Central memory CD8-positive, alpha-beta T cell (primary cell): ENCODE results near the gene MANEA.
"Not testable (repeated sequence)": the region's sequence is repeated elsewhere in the genome, so short reads cannot be mapped to it uniquely, and the experiment has no call there.

Experiments
- ATAC-seq: fragments of 150-1000 bp; cut with Tn5 transposase; replicated peaks from 2 replicates; pipeline ENCODE4 v1.10.0; 2022; ENCODE audit warnings: mild to moderate bottlenecking, moderate FRiP score, moderate number of reproducible peaks; ENCODE audit not compliant: poor library complexity, severe bottlenecking; ENCODE audit errors: extremely low read depth
- DNase-seq, 2 donors: peaks; one replicate each; pipeline ENCODE4 v3.0.0; 2021; ENCODE audit warnings: low spot score in 2 of 2
- H3K27ac Mint-ChIP-seq: one replicate; pipeline ENCODE4 v1.8.0; 2022; ENCODE audit warnings: low read depth, mild to moderate bottlenecking, moderate library complexity, mixed read lengths
- H3K27me3 Mint-ChIP-seq: one replicate; pipeline ENCODE4 v1.8.0; 2022; ENCODE audit warnings: mixed read lengths
- H3K36me3 Mint-ChIP-seq: one replicate; pipeline ENCODE4 v1.8.0; 2022; ENCODE audit warnings: mild to moderate bottlenecking, moderate library complexity, mixed read lengths; ENCODE audit not compliant: insufficient read depth
- H3K4me1 Mint-ChIP-seq: one replicate; pipeline ENCODE4 v1.8.0; 2022; ENCODE audit warnings: mixed read lengths
- H3K4me3 Mint-ChIP-seq: one replicate; pipeline ENCODE4 v1.8.0; 2022; ENCODE audit warnings: mild to moderate bottlenecking, moderate library complexity, mixed read lengths
- H3K9me3 Mint-ChIP-seq: one replicate; pipeline ENCODE4 v1.8.0; 2022; ENCODE audit warnings: mixed read lengths

The MANEA gene

DNA sequence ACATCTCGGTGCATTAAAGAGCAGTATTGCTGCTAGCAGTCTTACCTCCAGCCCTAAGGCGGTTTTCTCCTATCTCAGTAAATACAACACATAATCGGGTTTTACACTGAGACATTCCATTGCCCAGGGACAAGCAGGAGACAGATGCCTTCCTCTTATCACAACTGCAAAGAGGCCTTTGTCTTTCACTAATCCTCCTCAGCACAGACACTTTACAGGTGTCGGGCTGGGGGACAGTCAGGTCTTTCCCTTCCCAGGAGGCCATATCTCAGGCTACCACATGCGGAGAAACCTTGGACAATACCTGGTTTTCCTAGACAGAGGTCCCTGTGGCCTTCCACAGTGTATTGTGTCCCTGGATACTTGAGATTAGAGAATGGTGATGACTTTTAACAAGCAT, 16.4 kb upstream of the MANEA start:
- H3K27me3 Mint-ChIP-seq, ATAC-seq, H3K4me1 Mint-ChIP-seq, H3K4me3 Mint-ChIP-seq, H3K36me3 Mint-ChIP-seq, DNase-seq, H3K9me3 Mint-ChIP-seq, H3K27ac Mint-ChIP-seq: not testable (repeated sequence)

- Mint-ChIP-seq H3K27me3 (no peaks in the 10 kb centered on the region), H3K27ac (no peak overlapping the region), H3K36me3 (no peaks in the 10 kb centered on the region), H3K4me1 (peaks cover 19% of the 10 kb centered on the region), H3K9me3 (no peaks in the 10 kb centered on the region), H3K4me3 (no peak overlapping the region)
- ATAC-seq (no peak), DNase-seq (no peak)
These were observed 7.8 kb upstream of the MANEA start for GRCh38 chr6:95569560-95569959.

DNA sequence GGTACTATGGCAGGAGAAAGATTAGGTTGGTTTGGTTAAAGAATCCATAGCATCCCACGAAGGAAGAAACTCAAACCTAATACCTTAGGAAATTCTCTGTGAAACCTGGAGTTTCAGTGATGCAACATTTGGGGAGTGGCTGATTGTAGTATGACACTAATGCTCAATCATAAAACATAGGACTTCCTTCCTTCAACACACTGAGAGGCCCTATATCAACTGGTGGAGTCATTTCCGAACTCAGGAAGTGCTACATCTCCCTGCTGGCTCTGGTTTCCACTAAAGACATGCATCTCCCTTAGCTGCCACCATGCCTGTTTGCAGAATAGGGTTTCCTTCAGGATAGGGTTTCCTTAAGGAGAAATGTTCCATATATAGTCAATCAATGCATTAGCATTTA, 5.2 kb upstream of the MANEA start:
- Mint-ChIP-seq H3K27ac (no peak overlapping the region), H3K4me3 (no peak overlapping the region), H3K4me1 (peaks cover 30% of the 10 kb centered on the region), H3K9me3 (no peaks in the 10 kb centered on the region), H3K27me3 (no peaks in the 10 kb centered on the region), H3K36me3 (peaks cover 4% of the 10 kb centered on the region)
- no peak for DNase-seq
- ATAC-seq, result no peak

DNA sequence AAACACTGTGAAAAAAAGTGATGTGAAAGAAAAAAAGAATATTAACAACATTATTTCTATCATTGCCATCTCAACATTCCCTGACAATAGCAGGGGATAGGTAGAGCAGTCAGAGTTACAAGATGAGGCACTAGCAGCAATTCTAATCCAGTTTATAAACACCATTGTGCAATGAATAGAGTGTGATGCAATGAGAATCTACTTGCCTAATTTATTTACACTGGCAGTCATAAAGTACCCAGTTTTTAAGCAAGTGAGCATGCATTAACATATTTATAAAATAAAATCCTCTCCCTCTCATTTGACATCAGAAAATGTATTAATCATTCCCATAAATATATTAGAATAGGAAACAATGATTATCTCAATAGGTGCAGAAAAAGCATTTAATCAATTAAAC, 2.5 kb upstream of the MANEA start:
- H3K4me3 Mint-ChIP-seq, result peak overlapping the region; percentile 88

GRCh38 chr6:95576218-95576997, 927 bp upstream of the MANEA start:
- ATAC-seq, result peak; percentile 35
- no peak for DNase-seq

More for the DNA sequence above, 2.5 kb upstream of the MANEA start:
- Mint-ChIP-seq H3K36me3 (peaks cover 7% of the 10 kb centered on the region), H3K9me3 (no peaks in the 10 kb centered on the region), H3K4me1 (peaks cover 39% of the 10 kb centered on the region), H3K27me3 (no peaks in the 10 kb centered on the region), H3K27ac (no peak overlapping the region)
- ATAC-seq (no peak), DNase-seq (no peak)

GRCh38 chr6:95576998-95577303, 384 bp upstream of the MANEA start:
- no peak for DNase-seq
- peaks cover 32% of the 10 kb centered on the region for H3K4me1 Mint-ChIP-seq
- H3K9me3 Mint-ChIP-seq, result no peaks in the 10 kb centered on the region
- H3K27me3 Mint-ChIP-seq, result no peaks in the 10 kb centered on the region
- peak overlapping the region; percentile 95 for H3K27ac Mint-ChIP-seq
- peak overlapping the region; percentile 88 for H3K4me3 Mint-ChIP-seq
- no peak for ATAC-seq
- H3K36me3 Mint-ChIP-seq, result peaks cover 7% of the 10 kb centered on the region

More at GRCh38 chr6:95576218-95576997, 927 bp upstream of the MANEA start:
- Mint-ChIP-seq H3K4me3 (peak overlapping the region; percentile 88), H3K27ac (peak overlapping the region; percentile 95), H3K9me3 (no peaks in the 10 kb centered on the region), H3K4me1 (peaks cover 35% of the 10 kb centered on the region), H3K36me3 (peaks cover 7% of the 10 kb centered on the region), H3K27me3 (no peaks in the 10 kb centered on the region)

DNA sequence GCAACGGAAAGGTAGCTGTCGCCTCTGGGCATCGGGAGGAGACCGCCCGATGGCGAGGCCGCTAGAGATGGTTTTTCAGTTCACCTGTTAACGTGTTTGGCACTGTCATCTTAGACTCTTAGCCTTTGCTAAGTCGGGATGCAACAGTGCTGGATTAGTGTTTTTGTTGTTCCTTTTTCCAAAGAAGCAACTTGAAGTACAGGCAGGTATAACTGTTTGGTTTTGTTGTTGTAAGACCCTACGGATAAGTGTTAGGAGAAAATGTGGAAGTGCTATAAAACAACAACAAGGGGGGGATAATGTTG, 723 bp downstream of the MANEA start:
- peak overlapping the region; percentile 88 for H3K4me3 Mint-ChIP-seq
- ATAC-seq (peak; percentile 14), DNase-seq (no peak)
- H3K27me3 Mint-ChIP-seq, result no peaks in the 10 kb centered on the region
- peaks cover 7% of the 10 kb centered on the region for H3K36me3 Mint-ChIP-seq
- peaks cover 27% of the 10 kb centered on the region for H3K4me1 Mint-ChIP-seq
- H3K27ac Mint-ChIP-seq, result peak overlapping the region; percentile 95
- no peaks in the 10 kb centered on the region for H3K9me3 Mint-ChIP-seq

DNA sequence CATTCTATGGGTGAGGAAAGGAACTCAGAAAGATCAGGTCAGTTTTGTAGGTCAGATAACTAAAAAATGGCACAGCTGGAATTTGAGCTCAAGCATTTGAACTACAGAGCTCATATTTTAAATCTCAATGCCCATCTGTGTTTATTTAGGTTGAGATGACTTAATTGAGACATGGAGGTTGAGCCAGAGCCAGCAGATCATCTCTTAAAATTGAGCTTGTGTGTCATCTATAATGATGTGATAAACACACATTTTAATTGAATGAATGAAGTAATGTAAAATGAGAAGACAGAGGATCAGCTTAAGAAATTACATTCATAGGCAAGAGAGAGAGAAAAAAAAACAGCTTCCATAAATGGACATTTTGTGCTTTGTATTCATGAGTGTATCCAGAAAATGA, 3.7 kb downstream of the MANEA start:
- DNase-seq, result no peak
- H3K27ac Mint-ChIP-seq, result no peak overlapping the region
- ATAC-seq, result no peak
- peaks cover 7% of the 10 kb centered on the region for H3K36me3 Mint-ChIP-seq
- peaks cover 9% of the 10 kb centered on the region for H3K4me1 Mint-ChIP-seq
- no peaks in the 10 kb centered on the region for H3K27me3 Mint-ChIP-seq
- H3K9me3 Mint-ChIP-seq, result no peaks in the 10 kb centered on the region
- H3K4me3 Mint-ChIP-seq, result no peak overlapping the region

GRCh38 chr6:95584226-95584625, 6.9 kb downstream of the MANEA start:
- not testable (repeated sequence) for H3K36me3 Mint-ChIP-seq, DNase-seq, H3K4me3 Mint-ChIP-seq, H3K27me3 Mint-ChIP-seq, H3K27ac Mint-ChIP-seq, ATAC-seq, H3K9me3 Mint-ChIP-seq
- peaks cover 15% of the 10 kb centered on the region for H3K4me1 Mint-ChIP-seq

DNA sequence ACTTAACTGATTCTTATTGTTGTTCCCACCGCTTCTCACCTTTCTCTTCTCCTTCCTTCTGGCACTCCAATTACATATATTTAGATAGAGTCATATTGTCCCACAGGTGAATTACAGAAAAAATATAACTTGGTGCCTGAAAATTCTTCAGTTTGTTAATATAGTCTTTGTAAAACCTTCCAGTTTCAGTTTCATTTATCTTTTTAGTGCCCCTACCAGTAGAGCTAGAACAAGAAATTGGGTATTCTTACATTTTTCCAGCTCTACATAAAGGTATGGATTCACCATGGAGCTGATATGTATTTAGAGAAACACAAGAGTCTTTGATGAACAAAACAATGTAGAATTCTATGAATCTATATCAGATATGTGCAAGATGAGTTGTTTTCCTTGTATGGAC, 10.7 kb downstream of the MANEA start:
- peaks cover 32% of the 10 kb centered on the region for H3K4me1 Mint-ChIP-seq
- ATAC-seq (no peak), DNase-seq (no peak)
- no peaks in the 10 kb centered on the region for H3K9me3 Mint-ChIP-seq
- H3K4me3 Mint-ChIP-seq, result no peak overlapping the region
- no peaks in the 10 kb centered on the region for H3K27me3 Mint-ChIP-seq
- no peaks in the 10 kb centered on the region for H3K36me3 Mint-ChIP-seq
- peak overlapping the region; percentile 71 for H3K27ac Mint-ChIP-seq

DNA sequence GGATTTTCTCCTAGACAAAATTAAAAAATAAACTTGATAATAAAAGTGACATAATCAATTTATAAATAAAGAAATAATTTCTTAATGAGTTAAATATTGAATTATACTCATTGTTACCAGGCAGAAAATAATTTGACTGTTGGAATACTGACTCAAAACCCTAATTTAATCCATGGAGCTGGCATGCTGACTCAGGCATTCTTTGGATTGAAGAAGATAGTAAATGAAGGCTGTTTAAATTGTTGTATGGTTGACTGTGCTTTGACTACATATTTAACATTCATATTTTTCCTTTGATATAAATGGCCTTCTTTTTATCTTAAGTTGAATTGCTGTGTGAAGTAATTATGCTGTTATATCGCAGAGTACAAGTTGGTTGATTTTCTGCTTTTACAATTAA, 11.7 kb downstream of the MANEA start:
- no peak for ATAC-seq
- Mint-ChIP-seq H3K9me3 (no peaks in the 10 kb centered on the region), H3K27ac (no peak overlapping the region), H3K36me3 (no peaks in the 10 kb centered on the region), H3K4me1 (peaks cover 38% of the 10 kb centered on the region), H3K4me3 (no peak overlapping the region), H3K27me3 (no peaks in the 10 kb centered on the region)
- no peak for DNase-seq

GRCh38 chr6:95589826-95590570, 12.7 kb downstream of the MANEA start:
- H3K4me1 Mint-ChIP-seq, result peaks cover 38% of the 10 kb centered on the region
- no peak overlapping the region for H3K4me3 Mint-ChIP-seq
- ATAC-seq, result no peak
- DNase-seq, result no peak
- no peak overlapping the region for H3K27ac Mint-ChIP-seq
- H3K9me3 Mint-ChIP-seq, result no peaks in the 10 kb centered on the region
- no peaks in the 10 kb centered on the region for H3K27me3 Mint-ChIP-seq
- H3K36me3 Mint-ChIP-seq, result no peaks in the 10 kb centered on the region

DNA sequence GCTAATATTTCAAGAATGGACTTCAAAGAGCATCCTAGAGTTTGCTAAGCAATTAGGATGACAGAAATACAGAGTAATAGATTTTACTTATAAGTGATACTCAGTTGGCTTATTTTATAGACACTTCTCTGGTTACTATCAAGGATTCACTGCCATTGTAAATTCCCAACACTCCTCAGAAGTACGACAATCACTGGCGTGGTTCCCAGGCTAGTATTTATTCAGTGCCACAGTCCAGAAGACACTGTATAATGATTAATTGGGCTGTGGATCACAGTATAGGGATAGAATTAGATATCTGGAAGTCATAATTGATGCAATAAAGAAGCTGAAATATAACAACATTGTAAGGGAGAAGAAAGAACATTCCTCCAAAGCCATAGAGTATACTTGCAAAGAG, 15.7 kb downstream of the MANEA start:
- no peaks in the 10 kb centered on the region for H3K36me3 Mint-ChIP-seq
- H3K27ac Mint-ChIP-seq, result no peak overlapping the region
- DNase-seq (no peak), ATAC-seq (no peak)
- no peaks in the 10 kb centered on the region for H3K9me3 Mint-ChIP-seq
- peaks cover 28% of the 10 kb centered on the region for H3K4me1 Mint-ChIP-seq
- H3K4me3 Mint-ChIP-seq, result no peak overlapping the region
- H3K27me3 Mint-ChIP-seq, result no peaks in the 10 kb centered on the region
